GM21447 (cell line): Measurements from ENCODE around the gene AKR1B15.

Experiments
- ATAC-seq: cut with Tn5 transposase; IDR thresholded peaks from one replicate; pipeline ENCODE4 v1.9.1; 2021; ENCODE audit not compliant: unreplicated experiment

AKR1B15 gene

DNA sequence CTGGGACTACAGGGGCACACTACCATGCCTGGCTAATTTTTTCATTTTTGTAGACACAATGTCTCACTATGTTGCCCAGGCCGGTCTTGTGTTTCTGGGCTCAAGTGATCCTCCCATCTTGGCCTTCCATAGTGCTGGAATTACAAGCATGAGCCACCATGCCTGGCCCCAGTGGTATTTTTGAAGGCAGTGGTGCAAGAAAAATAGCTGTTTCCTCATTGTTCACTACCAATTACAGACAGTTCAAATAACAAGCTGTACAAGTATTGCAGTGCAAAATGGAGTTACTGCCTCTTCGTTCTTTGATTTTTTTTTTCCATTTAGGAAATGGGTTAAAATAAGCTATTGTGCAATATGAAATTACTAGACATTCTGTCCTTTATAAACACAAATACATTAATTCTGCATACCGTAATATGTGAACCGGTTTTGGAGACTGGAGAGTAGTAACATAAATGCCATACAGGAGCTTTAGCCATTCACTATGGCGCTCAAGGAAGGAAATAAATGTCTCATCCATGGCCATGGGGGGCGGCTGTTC lies 62.8 kb downstream of the AKR1B15 start:
- no peak for ATAC-seq

DNA sequence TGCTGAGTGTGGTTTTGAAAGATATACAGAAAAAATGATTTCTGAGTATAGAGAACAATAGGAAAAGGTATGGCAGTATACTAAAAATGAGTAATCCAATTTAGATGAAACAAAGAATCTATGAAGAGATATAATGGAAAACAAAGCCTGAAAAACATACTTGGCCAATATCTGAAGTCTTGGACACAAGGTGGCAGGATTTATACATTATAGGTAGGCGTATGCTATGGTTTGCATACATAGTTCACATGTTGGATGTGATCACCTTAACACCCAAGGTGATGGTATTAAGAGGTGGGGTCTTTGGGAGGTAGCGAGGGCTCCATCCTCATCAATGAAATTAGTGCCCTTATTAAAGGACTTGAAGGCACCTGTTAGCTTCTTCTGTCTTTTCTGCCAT lies 63.3 kb downstream of the AKR1B15 start:
- ATAC-seq: no peak

DNA sequence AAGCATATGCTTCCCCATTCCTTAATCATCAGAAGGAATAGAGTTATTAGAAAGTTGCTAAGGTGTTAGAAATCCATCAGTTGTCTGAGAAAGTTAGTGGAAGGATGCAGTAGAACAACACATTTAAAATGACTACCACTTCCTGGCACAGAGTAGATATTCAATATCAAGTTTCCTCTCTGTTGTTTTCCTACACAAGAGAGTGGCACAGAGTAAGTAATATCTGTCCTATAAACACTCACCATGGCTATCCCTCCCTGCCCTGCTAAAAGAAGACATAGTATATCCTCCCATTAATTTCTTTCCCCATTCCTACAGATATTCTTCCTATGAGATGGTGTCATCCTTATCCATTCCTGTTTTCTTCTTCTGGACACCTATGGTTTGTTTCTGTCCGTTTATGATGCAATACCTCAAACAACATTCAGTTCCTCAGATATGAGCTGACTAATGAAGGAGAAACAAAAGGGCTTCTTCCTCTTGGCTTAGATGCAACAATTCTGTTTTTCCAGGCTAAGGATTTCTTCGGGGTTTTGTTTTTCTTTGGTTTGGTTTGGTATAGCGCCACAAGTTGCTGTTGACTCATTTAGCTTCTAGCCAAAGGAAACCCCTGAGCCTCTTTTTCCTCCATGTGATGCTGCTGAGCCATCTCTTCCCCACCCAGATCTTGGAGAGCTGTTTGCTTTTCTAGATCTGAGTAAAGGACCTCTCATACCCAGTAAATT lies 64.9 kb downstream of the AKR1B15 start:
- ATAC-seq: no peak

DNA sequence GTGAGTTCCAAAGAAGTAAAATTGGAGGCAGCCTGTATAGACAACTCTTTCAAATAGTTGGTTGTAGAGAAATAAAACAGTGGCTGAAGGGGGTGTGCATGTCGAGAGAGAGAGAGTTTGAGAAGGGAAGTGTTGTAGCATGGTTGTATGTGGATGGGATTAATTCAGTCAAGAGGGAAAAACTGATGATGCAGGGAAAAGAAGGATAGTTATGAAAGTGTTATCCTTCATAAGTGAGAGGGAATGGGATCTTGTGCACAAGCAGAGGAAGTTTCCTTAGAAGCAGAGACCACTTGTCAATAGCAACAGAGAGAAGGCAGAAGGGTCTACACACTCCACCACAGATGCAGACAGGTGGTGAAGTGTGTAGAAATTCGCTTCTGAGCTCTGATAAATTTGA lies 67.7 kb downstream of the AKR1B15 start:
- ATAC-seq: no peak

GRCh38 chr7:134618756-134619530 lies 70.0 kb downstream of the AKR1B15 start:
- no peak for ATAC-seq

- no peak for ATAC-seq
These were observed 70.9 kb downstream of the AKR1B15 start for GRCh38 chr7:134619627-134620331.

DNA sequence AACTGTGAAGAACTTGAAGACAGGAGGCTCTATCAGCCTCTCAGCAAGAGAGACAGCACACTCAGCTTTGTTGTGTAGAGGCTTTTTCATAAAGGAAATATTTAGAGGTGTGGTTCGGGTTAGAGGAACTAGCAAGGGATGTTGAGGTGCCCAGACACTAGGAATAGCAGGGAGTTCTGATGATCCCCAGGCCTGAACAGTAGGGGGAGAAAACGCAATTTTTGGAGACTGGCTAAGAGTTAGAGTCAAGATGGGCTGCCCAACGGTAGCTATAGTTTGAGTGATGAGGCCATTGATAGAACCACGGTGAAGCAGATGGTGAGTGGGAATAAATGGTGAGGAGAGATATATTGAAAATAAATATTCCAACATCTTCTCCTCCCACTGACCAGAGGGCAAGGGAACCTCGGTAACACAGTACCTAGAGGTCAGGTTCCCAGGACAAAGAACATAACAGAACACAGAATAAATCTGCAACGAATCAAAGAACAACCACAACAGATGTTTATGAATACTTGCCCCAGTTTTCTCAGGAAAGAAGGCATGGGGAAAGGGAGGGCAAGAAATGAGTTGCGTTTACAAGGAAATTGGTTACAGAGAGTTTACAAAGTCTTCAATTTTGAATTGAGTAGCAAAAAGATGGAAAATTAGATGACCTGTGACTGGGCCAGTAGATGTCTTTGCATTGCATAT lies 73.5 kb downstream of the AKR1B15 start:
- no peak for ATAC-seq

- no peak for ATAC-seq
These were observed 74.3 kb downstream of the AKR1B15 start for GRCh38 chr7:134623193-134623592.

- no peak for ATAC-seq
These were observed 76.6 kb downstream of the AKR1B15 start for GRCh38 chr7:134625550-134625949.

DNA sequence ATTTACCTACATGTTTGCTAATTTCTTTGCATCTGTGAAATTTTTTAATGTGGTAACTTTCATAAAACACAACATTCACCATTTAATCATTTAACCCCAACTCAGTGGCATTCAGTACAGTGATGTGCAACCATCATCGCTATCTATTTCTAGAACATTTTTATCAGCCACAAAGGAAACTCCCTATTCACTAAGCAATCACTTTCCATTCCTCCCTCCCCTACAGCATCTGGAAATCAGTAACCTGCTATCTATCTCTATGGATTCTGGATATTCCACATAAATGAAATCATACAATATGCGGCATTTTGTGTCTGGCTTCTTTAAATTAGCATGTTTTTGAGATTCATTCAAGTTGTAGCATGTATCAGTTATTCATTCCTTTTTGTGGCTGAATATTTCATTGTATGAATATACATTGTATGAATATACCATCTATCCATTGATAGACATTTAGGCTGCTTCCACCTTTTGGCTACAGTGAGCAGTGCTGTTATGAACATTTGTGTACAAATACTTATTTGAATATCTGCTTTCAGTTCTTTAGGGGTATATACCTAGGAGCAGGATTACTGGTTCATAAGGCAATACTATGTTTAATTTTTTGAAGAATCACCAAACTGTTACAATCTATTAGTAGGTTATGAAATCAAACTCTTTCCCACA lies 78.3 kb downstream of the AKR1B15 start:
- ATAC-seq: no peak

DNA sequence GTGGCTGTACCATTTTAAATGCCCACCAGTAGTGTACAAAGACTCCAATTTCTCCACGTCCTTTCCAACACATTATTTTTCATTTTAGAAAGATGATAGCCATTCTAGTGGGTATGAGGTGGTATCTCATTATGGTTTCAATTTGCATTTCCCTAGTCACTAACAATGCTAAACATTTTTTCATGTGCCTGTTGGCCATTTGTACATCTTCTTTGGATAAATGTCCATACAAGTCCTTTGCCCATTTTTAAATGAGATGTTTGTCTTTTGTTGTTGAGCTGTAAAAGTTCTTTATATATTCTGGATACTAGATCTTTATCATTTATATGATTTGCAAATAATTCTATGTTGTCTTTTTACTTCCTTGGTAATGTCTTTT lies 78.9 kb downstream of the AKR1B15 start:
- ATAC-seq: no peak

GRCh38 chr7:134629445-134629844 lies 80.5 kb downstream of the AKR1B15 start:
- ATAC-seq: no peak
